PC-9 (cell line): Measurements from ENCODE around the gene TP53I13. TPM values are rescaled to one million over a fixed set of nuclear protein-coding genes. Genes with fewer than 3 reads are reported as not detected.

Source experiments
- Bru-seq: library from RNA; stranded (reverse); fragments of 400-500 nt; gene quantifications from one replicate; lab custom pipeline; 2021; lab: Mats Ljungman, UMichigan
- BruChase-seq, 2 experiments: library from RNA; stranded (reverse); fragments of 400-500 nt; gene quantifications; one replicate each; lab custom pipeline; 2021; lab: Mats Ljungman, UMichigan
- BruUV-seq: library from RNA; stranded (reverse); fragments of 400-500 nt; replicated peaks from 2 replicates; lab custom pipeline; 2021; lab: Mats Ljungman, UMichigan
- CTCF ChIA-PET: fragments of 300-600 bp; sonication (Branson Sonifier 250); formaldehyde crosslinking; loops from one replicate; lab custom pipeline; 2022; ENCODE audit warnings: antibody characterized with exemption; lab: Charles Lee
- POLR2A ChIA-PET: fragments of 300-600 bp; sonication (Branson Sonifier 250); formaldehyde crosslinking; loops from one replicate; lab custom pipeline; 2022; ENCODE audit warnings: antibody characterized with exemption; ENCODE audit not compliant: unreplicated experiment; lab: Charles Lee
- DNase-seq, 2 experiments: peaks; one replicate each; pipeline versions ENCODE4 v3.0.0 to v3.0.0-alpha.2; 2015 to 2022; ENCODE audit warnings: mixed read lengths in 1 of 2
- H2AFZ ChIP-seq: fragments of 200-600 bp; sonication (generic); 2 replicates; pipeline ENCODE4 v1.8.1; 2017; ENCODE audit warnings: antibody characterized with exemption
- H3F3A ChIP-seq: fragments of 200-600 bp; sonication (generic); 2 replicates; pipeline ENCODE4 v1.8.1; 2017; ENCODE audit warnings: antibody characterized with exemption, mild to moderate bottlenecking, low read depth; ENCODE audit not compliant: insufficient read depth
- H3K27ac ChIP-seq: fragments of 200-600 bp; sonication (generic); 2 replicates; pipeline ENCODE4 v1.6.1; 2016; ENCODE audit warnings: mixed run types
- H3K27me3 ChIP-seq: fragments of 200-600 bp; sonication (generic); 2 replicates; pipeline ENCODE4 v1.6.1; 2016; ENCODE audit warnings: low read depth, mixed run types; ENCODE audit not compliant: insufficient read depth
- H3K36me3 ChIP-seq: fragments of 200-600 bp; sonication (generic); 2 replicates; pipeline ENCODE4 v1.6.1; 2016; ENCODE audit warnings: low read depth, mixed run types
- H3K4me1 ChIP-seq: fragments of 200-600 bp; sonication (generic); replicated peaks from 2 replicates; pipeline ENCODE4 v1.6.1; 2016; ENCODE audit warnings: mixed run types; ENCODE audit not compliant: insufficient read depth
- H3K4me2 ChIP-seq: fragments of 200-600 bp; sonication (generic); 2 replicates; pipeline ENCODE4 v1.6.1; 2017; ENCODE audit warnings: mixed run types
- H3K4me3 ChIP-seq: fragments of 200-600 bp; sonication (generic); 2 replicates; pipeline ENCODE4 v1.6.1; 2016; ENCODE audit warnings: mixed run types
- H3K79me2 ChIP-seq: fragments of 200-600 bp; sonication (generic); 2 replicates; pipeline ENCODE4 v1.6.1; 2017; ENCODE audit warnings: low read depth, mixed run types
- H3K9me2 ChIP-seq: fragments of 200-600 bp; sonication (generic); 2 replicates; pipeline ENCODE4 v1.8.1; 2017; ENCODE audit warnings: mild to moderate bottlenecking; ENCODE audit not compliant: insufficient read depth
- H3K9me3 ChIP-seq: fragments of 200-600 bp; sonication (generic); 2 replicates; pipeline ENCODE4 v1.8.1; 2016; ENCODE audit warnings: low read depth; ENCODE audit not compliant: insufficient read depth
- H4K20me1 ChIP-seq: fragments of 200-600 bp; sonication (generic); 2 replicates; pipeline ENCODE4 v1.8.1; 2017; ENCODE audit not compliant: insufficient read depth
- EZH2 ChIP-seq: fragments of 200-600 bp; sonication (generic); IDR thresholded peaks from 2 replicates; pipeline ENCODE4 v1.8.0; 2017; ENCODE audit warnings: antibody characterized with exemption, low read depth
- intact Hi-C: fragments of 100-400 bp; cut with micrococcal nuclease; formaldehyde crosslinking; loops from one replicate; pipeline ENCODE4 v1.10.0; 2022; ENCODE audit not compliant: unreplicated experiment
- long read RNA-seq: library from polyadenylated mRNA; stranded (forward); transcript quantifications from one replicate; pipeline ENCODE4 v2.0.0, GENCODE V29; 2022
- total RNA-seq: library from RNA; stranded (reverse); gene quantifications from 2 replicates; pipeline ENCODE4 v1.2.3, GENCODE V29; 2021
- TF ChIP-seq, protein P1 (sequence below): fragments of 200-600 bp; sonication (generic); conservative IDR thresholded peaks from 2 replicates; pipeline ENCODE4 v1.6.1; 2017; ENCODE audit warnings: mixed run types, antibody characterized with exemption, mild to moderate bottlenecking, moderate library complexity

Gene TP53I13, protein sequence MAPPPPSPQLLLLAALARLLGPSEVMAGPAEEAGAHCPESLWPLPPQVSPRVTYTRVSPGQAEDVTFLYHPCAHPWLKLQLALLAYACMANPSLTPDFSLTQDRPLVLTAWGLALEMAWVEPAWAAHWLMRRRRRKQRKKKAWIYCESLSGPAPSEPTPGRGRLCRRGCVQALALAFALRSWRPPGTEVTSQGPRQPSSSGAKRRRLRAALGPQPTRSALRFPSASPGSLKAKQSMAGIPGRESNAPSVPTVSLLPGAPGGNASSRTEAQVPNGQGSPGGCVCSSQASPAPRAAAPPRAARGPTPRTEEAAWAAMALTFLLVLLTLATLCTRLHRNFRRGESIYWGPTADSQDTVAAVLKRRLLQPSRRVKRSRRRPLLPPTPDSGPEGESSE
- total RNA-seq (46.9 and 68.8 TPM in 2 replicates), Bru-seq, nascent RNA (percentile 52 among the genes with signal in this experiment), BruChase-seq, experiment 1, labeled RNA remaining after a 2-hour chase (percentile 57 among the genes with signal in this experiment), BruChase-seq, experiment 2, labeled RNA remaining after a 6-hour chase (percentile 82 among the genes with signal in this experiment)
- long read RNA-seq, transcript TP53I13-201 (7 exons, 1,530 nt) = major isoform, 69 of 104 reads
- long read RNA-seq, partial matches to known transcripts = 20 of 104 reads
- long read RNA-seq, other reads (novel, unspliced or antisense) = 14 of 104 reads

DNA sequence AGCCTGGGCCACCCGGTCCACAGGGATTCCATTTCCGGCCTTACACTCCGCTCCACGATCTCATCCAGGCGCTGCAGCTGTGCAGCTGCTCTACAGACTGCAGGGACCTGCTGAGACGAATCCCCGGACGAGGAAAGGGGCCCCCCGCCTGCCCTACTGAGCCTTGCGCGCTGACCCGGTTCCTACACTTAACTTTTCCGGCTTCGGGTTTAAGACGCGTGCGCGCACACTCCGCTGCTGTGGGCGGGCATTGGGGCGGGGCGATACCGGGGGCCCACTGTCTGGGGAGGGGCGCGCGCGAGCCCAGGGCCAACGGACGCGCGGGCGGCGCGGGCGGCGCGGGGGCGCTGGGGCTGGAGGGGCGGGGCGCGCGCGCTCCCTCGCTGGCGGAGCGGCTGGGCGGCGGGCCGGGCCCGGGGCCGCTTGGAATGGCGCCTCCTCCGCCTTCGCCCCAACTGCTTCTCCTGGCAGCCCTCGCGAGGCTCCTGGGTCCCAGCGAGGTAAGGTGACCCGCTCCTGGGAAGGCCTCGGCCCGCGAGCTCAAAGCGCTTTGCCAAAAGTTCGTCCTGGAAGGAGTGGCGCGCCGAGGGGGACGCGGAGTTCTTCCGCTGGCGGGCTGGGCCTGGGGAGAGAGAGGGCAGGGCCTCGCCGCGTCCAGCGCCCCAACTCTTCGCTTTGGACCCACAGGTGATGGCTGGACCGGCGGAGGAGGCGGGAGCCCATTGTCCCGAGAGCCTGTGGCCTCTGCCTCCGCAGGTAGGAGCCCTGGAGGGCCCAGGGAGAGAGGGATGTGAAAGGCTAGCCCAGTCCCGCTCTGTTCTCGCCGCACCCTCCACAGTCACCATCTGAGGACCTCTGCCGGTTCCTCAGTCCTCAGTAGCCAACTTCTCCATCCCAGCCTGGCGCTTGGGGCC, at the start of gene TP53I13:
Gene TP53I13, plus strand, starts transcription at position 371 of the 914 bp plus-strand sequence. Its CDS starts 58 bp downstream, at position 429.
- ChIA-PET CTCF (interaction anchor here (1.0 kb wide), 1 partner anchor 24 kb away, joined by 3 read pairs; no protein-coding TSS in a partner anchor), POLR2A (interaction anchor here (0.5 to 1.0 kb wide), 4 partner anchors 26 to 1880 kb away, joined by 3 to 7 read pairs (median 4); no protein-coding TSS in a partner anchor)
- peaks cover 28% of the 10 kb centered on the region for H3K4me1 ChIP-seq
- H3F3A ChIP-seq = peaks cover 39% of the 10 kb centered on the region; the same call in 1 of the 2 replicates
- no peaks in the 10 kb centered on the region for H3K27me3 ChIP-seq
- peak within 1 kb of the TSS; percentile 53 for H3K27ac ChIP-seq
- peak within 1 kb of the TSS; percentile 93 for H2AFZ ChIP-seq
- no peaks in the 10 kb centered on the region for H3K9me3 ChIP-seq
- no peaks in the 10 kb centered on the region for H3K36me3 ChIP-seq
- no peaks in the 10 kb centered on the region for H4K20me1 ChIP-seq
- intact Hi-C loops = loop anchor here (1.0 to 5.0 kb wide), 3 partner anchors 21 to 616 kb away; partner anchors contain the start of genes GIT1 and PHF12
- no peaks in the 10 kb centered on the region for H3K9me2 ChIP-seq
- BruUV-seq = no TSS peak
- peak; percentile 64 to 89 for DNase-seq
- TF ChIP-seq, protein P1, sequence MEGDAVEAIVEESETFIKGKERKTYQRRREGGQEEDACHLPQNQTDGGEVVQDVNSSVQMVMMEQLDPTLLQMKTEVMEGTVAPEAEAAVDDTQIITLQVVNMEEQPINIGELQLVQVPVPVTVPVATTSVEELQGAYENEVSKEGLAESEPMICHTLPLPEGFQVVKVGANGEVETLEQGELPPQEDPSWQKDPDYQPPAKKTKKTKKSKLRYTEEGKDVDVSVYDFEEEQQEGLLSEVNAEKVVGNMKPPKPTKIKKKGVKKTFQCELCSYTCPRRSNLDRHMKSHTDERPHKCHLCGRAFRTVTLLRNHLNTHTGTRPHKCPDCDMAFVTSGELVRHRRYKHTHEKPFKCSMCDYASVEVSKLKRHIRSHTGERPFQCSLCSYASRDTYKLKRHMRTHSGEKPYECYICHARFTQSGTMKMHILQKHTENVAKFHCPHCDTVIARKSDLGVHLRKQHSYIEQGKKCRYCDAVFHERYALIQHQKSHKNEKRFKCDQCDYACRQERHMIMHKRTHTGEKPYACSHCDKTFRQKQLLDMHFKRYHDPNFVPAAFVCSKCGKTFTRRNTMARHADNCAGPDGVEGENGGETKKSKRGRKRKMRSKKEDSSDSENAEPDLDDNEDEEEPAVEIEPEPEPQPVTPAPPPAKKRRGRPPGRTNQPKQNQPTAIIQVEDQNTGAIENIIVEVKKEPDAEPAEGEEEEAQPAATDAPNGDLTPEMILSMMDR = no peak
- TF ChIP-seq EZH2 = no peak
- peak within 1 kb of the TSS; percentile 83 for H3K4me2 ChIP-seq
- peak within 1 kb of the TSS; percentile 76 for H3K4me3 ChIP-seq
- H3K79me2 ChIP-seq = peaks cover 16% of the 10 kb centered on the region

DNA sequence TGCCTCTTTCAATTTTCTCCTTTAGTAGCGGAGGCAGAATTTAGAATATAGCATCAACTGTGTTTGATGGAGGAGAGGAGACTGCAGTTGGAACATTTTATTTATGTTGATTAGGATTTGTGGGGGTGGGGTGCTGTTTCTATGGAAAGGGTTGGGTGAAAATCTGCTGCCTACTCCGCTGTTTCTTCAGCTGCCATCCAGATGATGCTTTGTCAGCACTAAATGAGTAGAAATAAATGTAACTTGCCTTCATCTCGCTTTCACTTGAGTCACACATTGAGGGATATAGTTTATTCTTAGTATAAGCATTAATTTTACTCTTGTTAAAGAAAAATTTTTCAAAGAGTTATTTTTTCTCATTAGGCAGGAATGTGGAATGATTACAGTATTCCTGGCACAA, 43.8 kb upstream of the TP53I13 start:
- no TSS peak for BruUV-seq
- no peak overlapping the region for H3K27ac ChIP-seq
- H3K27me3 ChIP-seq = no peaks in the 10 kb centered on the region
- peaks cover 5% of the 10 kb centered on the region; the same call in 1 of the 2 replicates for H4K20me1 ChIP-seq
- H3K4me2 ChIP-seq = no peak overlapping the region
- H3F3A ChIP-seq = peaks cover 5% of the 10 kb centered on the region
- no peak overlapping the region for H3K4me3 ChIP-seq
- ChIA-PET POLR2A (interaction anchor here (0.6 kb wide), 1 partner anchor 262 kb away, joined by 3 read pairs; no protein-coding TSS in a partner anchor), CTCF (no interaction called here)
- intact Hi-C loops = no loop called here
- TF ChIP-seq, protein P1 = no peak
- TF ChIP-seq EZH2 = no peak
- H3K36me3 ChIP-seq = peaks cover 11% of the 10 kb centered on the region
- no peaks in the 10 kb centered on the region for H3K9me3 ChIP-seq
- H3K4me1 ChIP-seq = no peaks in the 10 kb centered on the region
- no peak for DNase-seq
- no peak overlapping the region for H2AFZ ChIP-seq
- H3K79me2 ChIP-seq = no peaks in the 10 kb centered on the region
- H3K9me2 ChIP-seq = no peaks in the 10 kb centered on the region
